HG02763 (cell line): ENCODE measurements around the gene ZBTB46.

ENCODE experiments used
- ATAC-seq: cut with Tn5 transposase; IDR thresholded peaks from one replicate; pipeline ENCODE4 v1.9.1; 2021; ENCODE audit warnings: mild to moderate bottlenecking, moderate library complexity; ENCODE audit not compliant: unreplicated experiment

Gene ZBTB46

GRCh38 chr20:63697357-63697867 is 133.7 kb downstream of the ZBTB46 start:
- ATAC-seq, result no peak

DNA sequence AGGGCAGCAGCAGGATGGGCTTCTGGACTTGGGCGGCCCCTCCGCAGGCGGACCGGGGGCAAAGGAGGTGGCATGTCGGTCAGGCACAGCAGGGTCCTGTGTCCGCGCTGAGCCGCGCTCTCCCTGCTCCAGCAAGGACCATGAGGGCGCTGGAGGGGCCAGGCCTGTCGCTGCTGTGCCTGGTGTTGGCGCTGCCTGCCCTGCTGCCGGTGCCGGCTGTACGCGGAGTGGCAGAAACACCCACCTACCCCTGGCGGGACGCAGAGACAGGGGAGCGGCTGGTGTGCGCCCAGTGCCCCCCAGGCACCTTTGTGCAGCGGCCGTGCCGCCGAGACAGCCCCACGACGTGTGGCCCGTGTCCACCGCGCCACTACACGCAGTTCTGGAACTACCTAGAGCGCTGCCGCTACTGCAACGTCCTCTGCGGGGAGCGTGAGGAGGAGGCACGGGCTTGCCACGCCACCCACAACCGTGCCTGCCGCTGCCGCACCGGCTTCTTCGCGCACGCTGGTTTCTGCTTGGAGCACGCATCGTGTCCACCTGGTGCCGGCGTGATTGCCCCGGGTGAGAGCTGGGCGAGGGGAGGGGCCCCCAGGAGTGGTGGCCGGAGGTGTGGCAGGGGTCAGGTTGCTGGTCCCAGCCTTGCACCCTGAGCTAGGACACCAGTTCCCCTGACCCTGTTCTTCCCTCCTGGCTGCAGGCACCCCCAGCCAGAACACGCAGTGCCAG is 134.3 kb downstream of the ZBTB46 start, which contains the start of gene TNFRSF6B:
Gene TNFRSF6B, plus strand, starts transcription at position 25 of the 729 bp plus-strand sequence. Its CDS starts 116 bp downstream, at position 141.
- no peak for ATAC-seq

- ATAC-seq, result no peak
Observed at GRCh38 chr20:63696306-63696627, 134.8 kb downstream of the ZBTB46 start.

DNA sequence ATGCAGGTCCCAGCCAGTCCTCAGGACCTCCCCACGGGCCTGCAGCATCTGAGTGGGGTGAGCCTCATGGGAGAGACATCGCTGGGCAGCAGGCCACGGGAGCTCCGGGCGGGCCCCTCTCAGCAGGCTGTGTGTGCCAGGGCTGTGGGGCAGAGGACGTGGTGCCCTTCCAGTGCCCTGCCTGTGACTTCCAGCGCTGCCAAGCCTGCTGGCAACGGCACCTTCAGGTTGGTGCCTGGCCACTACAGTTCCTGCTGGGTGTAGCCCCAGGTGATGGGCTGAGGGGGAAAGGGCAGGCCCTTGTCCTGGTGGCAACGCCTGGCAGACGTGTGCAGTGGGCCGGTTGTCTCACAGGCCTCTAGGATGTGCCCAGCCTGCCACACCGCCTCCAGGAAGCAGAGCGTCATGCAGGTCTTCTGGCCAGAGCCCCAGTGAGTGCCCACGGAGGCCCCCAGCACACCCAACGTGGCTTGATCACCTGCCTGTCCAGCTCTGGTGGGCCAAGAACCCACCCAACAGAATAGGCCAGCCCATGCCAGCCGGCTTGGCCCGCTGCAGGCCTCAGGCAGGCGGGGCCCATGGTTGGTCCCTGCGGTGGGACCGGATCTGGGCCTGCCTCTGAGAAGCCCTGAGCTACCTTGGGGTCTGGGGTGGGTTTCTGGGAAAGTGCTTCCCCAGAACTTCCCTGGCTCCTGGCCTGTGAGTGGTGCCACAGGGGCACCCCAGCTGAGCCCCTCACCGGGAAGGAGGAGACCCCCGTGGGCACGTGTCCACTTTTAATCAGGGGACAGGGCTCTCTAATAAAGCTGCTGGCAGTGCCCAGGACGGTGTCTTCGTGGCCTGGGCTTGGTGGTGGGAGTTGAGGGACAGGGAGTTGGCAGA is 135.4 kb downstream of the ZBTB46 start:
- ATAC-seq, result no peak

DNA sequence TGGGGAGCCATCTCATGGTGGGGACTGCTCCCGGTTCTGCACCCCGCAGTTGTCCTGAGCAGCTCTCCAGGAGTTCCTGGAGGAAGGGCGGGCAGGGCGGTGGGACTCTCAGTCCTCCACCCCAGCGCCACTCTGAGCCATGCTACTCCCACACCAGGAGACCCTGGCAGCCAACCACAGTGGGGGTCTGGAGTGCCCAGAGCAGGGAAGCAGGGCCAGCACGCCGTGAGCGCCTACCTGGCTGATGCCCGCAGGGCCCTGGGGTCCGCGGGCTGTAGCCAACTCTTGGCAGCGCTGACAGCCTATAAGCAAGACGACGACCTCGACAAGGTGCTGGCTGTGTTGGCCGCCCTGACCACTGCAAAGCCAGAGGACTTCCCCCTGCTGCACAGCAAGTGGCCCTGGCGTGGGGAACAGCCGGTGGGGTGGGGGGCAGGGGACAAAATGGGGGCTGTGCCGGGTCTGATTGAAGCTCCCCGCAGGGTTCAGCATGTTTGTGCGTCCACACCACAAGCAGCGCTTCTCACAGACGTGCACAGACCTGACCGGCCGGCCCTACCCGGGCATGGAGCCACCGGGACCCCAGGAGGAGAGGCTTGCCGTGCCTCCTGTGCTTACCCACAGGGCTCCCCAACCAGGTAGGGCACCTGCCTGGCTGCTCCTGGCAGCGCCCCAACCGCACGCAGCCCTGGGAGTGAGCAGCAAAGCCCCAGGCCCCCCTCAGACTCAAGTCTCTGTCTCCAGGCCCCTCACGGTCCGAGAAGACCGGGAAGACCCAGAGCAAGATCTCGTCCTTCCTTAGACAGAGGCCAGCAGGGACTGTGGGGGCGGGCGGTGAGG is 136.3 kb downstream of the ZBTB46 start:
- no peak for ATAC-seq

DNA sequence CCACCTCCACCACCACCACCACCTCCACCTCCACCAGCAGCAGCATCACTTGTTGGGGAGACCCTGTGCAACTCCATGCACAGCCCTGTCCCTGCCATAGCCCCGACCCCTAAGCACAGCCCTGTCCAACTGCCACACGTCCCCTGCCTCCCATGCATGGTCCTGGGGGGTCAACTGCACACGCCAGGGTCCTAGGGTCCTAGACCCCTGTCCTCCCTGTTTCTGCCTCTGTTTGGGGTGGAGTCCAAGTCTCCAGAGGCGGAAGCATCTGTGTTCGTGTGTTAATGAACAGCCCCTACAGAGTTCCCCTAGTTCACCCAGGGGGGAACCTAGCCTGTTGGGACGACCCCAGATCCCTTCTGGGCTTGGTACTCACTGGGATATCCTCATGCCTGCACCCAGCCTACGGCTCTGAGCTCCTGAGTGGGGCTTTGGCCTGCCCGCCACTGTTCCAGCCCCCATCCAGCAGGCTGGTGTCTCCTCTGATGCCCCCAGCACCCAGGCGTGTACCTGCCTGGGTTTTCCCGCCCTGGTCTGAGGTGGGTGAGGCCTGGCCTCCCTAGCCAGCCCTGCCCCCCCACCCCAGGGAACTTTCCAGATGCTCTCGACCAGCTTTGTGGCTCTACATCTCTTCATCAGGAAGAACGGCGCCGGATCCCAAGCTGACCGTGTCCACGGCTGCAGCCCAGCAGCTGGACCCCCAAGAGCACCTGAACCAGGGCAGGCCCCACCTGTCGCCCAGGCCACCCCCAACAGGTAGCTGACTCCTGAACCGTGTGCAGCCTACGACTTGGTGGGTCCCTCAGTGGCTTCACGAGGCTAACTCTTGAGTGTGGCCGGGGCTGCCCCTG is 137.1 kb downstream of the ZBTB46 start:
- ATAC-seq, result no peak
